Left kidney (tissue), 2 donors: Measurements from ENCODE around the gene MRPL51. TPM values are rescaled to one million over a fixed set of nuclear protein-coding genes. Genes with fewer than 3 reads are reported as not detected.
A peak's percentile ranks its signal among the peaks of the same experiment; 100 is the strongest.

Experiments
- DNase-seq: peaks from one replicate; pipeline ENCODE4 v3.0.0-alpha.2; 2013
- polyA plus RNA-seq: library from polyadenylated mRNA; unstranded; fragments of 120-200 nt; gene quantifications from one replicate; pipeline ENCODE4 v1.2.1, GENCODE V29; 2013; ENCODE audit not compliant: insufficient read length

Gene MRPL51
- polyA plus RNA-seq, 1 donor = 170 TPM

- DNase-seq = no peak
These were observed 29.2 kb downstream of the MRPL51 start for GRCh38 chr12:6463858-6464257.

DNA sequence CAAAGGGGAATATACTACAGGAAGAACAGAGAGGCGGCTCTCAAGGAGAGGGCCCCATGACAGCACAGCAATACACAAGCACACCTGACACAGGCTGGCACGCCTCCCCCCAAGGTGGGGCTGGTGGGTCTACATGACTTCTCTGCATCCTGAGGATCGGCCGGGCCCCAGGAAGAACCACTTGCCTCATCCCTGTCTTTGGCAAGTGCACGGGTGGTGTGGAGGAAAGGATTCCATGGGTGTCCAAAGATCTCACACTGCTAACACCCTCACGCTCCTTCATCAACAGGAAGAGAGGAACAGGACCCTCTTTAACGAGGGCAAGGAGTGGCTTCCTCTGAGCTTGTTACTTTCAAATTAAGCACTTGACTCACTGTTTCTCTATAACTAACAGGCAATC, 29.8 kb downstream of the MRPL51 start:
- no peak for DNase-seq

- no peak for DNase-seq
These were observed 30.6 kb downstream of the MRPL51 start for GRCh38 chr12:6462234-6462995.

- DNase-seq = no peak
These were observed 31.4 kb downstream of the MRPL51 start for GRCh38 chr12:6461401-6462233.

- DNase-seq = no peak
These were observed 32.2 kb downstream of the MRPL51 start for GRCh38 chr12:6460751-6461371.

DNA sequence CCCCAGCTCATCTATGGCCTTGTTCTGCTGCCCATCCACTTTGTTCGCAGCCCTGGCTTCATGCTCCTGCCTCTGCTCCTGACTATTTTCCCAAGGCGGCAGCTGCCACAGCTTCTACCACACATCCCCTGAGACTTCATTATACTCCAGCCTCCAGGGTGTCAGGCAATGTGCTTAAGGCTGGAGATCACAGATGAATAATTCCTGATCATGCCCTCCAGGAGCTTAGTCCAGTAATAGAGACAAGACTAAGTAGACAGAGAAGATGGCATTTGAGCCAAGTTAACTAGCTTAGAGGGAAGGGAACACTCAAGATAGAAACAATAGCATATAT, 34.1 kb downstream of the MRPL51 start:
- no peak for DNase-seq

DNA sequence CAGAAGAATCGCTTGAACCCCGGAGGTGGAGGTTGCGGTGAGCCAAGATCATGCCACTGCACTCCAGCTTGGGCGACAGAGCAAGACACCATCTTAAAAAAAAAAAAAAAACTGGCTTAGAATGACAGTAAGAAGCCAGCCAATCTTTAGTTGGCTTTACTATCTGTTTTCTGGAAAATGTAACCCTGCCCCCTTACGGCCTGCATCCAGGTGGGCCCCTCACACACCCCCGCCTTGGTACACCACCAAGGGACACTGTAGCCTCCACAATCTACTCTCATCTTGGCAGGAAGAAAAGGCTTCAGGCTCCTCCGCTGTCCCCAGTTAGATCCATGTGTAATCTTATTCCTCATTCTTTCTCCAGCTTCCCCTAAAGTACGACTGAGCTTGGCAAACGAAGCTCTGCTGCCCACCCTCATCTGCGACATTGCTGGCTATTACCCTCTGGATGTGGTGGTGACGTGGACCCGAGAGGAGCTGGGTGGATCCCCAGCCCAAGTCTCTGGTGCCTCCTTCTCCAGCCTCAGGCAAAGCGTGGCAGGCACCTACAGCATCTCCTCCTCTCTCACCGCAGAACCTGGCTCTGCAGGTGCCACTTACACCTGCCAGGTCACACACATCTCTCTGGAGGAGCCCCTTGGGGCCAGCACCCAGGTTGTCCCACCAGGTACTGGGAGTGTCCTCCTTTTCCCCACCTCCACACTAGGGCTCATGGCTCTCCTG, 34.6 kb downstream of the MRPL51 start:
- DNase-seq = no peak

GRCh38 chr12:6457220-6457945, 35.7 kb downstream of the MRPL51 start:
- no peak for DNase-seq

DNA sequence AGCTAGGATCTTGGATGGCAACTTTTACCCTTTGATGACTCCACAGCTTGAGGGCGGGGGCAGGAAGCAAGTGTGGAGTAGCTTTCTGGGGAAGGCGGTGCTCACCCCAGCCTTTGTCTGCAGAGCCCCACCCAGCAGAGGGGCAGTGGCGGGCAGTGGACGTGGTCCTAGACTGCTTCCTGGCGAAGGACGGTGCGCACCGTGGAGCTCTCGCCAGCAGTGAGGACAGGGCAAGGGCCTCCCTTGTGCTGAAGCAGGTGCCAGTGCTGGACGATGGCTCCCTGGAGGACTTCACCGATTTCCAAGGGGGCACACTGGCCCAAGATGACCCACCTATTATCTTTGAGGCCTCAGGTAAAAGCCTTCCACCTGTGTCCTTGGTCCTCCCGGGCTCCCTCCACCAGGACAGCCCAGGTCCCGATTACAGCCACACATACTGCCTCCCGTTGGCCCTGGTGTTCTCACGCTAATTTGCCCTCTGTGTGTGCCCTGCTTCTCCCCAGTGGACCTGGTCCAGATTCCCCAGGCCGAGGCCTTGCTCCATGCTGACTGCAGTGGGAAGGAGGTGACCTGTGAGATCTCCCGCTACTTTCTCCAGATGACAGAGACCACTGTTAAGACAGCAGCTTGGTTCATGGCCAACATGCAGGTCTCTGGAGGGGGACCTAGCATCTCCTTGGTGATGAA, 40.0 kb downstream of the MRPL51 start:
- no peak for DNase-seq

DNA sequence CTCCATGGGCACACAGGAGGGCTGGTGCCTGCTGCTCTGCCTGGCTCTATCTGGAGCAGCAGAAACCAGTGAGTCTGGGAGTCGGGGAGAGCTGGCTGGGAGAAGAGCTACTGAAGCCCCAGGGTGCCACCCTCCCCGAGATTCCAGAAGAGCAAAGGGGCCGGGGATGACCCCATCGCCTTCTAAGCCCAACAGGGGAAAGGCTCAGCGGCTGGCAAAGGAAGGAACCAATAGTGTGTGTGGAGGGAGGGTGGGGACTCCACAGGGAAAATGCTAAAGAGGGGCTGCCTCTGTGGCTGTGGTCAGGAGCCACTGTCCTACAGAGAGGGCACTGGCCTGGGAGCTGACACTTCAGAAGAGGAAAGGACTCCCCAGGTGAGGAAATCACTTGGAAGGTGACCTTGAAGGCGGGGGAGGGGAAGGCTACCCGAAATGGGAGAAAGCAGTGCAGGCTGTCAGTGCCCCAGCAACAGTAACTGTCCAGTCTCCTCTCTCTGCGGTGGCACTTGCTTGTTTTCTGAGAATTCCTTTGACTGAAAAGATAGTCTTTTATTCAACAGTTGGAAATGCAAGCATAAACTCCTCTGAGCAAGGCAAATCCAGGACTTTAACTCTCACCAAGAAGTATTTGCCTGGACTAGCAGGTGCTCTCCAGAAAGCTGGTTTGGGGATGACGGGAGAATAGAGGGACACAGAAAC, 40.7 kb downstream of the MRPL51 start:
- no peak for DNase-seq

GRCh38 chr12:6451348-6452244, 41.5 kb downstream of the MRPL51 start, which contains the start of gene TAPBPL:
Gene TAPBPL, plus strand, starts transcription at chr12:6452042. Its CDS starts 207 bp downstream, at chr12:6452249.
- DNase-seq = peak; percentile 86

GRCh38 chr12:6450869-6451347, 42.2 kb downstream of the MRPL51 start:
- no peak for DNase-seq

- no peak for DNase-seq
These were observed 42.8 kb downstream of the MRPL51 start for GRCh38 chr12:6450091-6450868.

DNA sequence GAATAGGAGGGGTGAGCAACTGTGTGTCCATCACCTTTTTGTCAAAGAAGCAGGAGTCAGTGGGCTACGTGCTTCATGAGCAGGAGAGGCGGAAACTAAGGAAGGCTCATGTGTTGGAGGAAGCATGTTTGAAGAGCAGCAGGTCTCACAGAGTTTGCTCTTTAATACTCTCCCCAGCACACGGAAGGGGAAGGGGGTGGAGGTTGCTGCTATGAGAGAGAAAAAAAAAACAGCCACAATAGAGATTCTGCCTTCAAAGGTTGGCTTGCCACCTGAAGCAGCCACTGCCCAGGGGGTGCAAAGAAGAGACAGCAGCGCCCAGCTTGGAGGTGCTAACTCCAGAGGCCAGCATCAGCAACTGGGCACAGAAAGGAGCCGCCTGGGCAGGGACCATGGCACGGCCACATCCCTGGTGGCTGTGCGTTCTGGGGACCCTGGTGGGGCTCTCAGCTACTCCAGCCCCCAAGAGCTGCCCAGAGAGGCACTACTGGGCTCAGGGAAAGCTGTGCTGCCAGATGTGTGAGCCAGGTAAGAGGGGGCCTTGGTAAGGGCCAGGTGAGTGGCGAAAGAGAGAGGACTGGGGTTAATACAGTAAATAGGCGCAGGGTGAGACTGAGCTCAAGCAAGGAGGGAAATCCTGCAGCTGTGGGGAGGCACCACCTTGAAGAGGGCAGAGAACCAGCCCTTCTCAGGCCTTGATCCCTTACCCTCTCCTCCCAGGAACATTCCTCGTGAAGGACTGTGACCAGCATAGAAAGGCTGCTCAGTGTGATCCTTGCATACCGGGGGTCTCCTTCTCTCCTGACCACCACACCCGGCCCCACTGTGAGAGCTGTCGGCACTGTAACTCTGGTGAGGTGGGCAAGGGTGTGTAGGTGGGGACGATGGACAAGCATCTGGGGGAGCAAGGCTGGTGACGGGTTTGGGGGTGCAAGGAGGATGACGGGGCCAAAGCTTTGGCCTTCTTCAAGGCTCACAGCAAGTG, 48.1 kb downstream of the MRPL51 start, which contains the start of gene CD27:
Gene CD27, plus strand, starts transcription at position 252 of the 985 bp plus-strand sequence. Its CDS starts 141 bp downstream, at position 393.
- no peak for DNase-seq

- no peak for DNase-seq
These were observed 49.0 kb downstream of the MRPL51 start for GRCh38 chr12:6444031-6444430.

- no peak for DNase-seq
These were observed 49.6 kb downstream of the MRPL51 start for GRCh38 chr12:6443361-6443983.
